Measurements from ENCODE around the gene SPINT2.
A peak's percentile ranks its signal among the peaks of the same experiment; 100 is the strongest.
"Not testable (repeated sequence)": the region's sequence is repeated elsewhere in the genome, so short reads cannot be mapped to it uniquely, and the experiment has no call there.

SPINT2 gene

GRCh38 chr19:38264486-38265212, at the start of gene SPINT2:
Gene SPINT2, plus strand, starts transcription at chr19:38264573. Its CDS starts 320 bp downstream, at chr19:38264893.
- H3K4me3 ChIP-seq (ENCODE audit: low read depth, low read length) = peak within 1 kb of the TSS; percentile 84
- H3K27me3 ChIP-seq (ENCODE audit: control insufficient read depth, insufficient read depth, low read length) = no peaks in the 10 kb centered on the region
- peak within 1 kb of the TSS; percentile 82 for H3K9ac ChIP-seq (ENCODE audit: low read depth, low read length)
- H3K36me3 ChIP-seq (ENCODE audit: control insufficient read depth, insufficient read depth, low read length) = no peaks in the 10 kb centered on the region
- no peaks in the 10 kb centered on the region for H3K9me3 ChIP-seq (ENCODE audit: control insufficient read depth, insufficient read depth, low read length)
- peaks cover 28% of the 10 kb centered on the region for H3K4me1 ChIP-seq (ENCODE audit: control insufficient read depth, insufficient read depth, low read length)

- Histone ChIP-seq H3K4me1 (ENCODE audit: control insufficient read depth, insufficient read depth, low read length) (no peaks in the 10 kb centered on the region), H3K9me3 (ENCODE audit: control insufficient read depth, insufficient read depth, low read length) (no peaks in the 10 kb centered on the region), H3K9ac (ENCODE audit: low read depth, low read length) (no peak overlapping the region), H3K36me3 (ENCODE audit: control insufficient read depth, insufficient read depth, low read length) (peaks cover 16% of the 10 kb centered on the region), H3K4me3 (ENCODE audit: low read depth, low read length) (no peak overlapping the region), H3K27me3 (ENCODE audit: control insufficient read depth, insufficient read depth, low read length) (no peaks in the 10 kb centered on the region)
Observed at GRCh38 chr19:38216785-38217641, 47.4 kb upstream of the SPINT2 start.

- no peaks in the 10 kb centered on the region for H3K9me3 ChIP-seq (ENCODE audit: control insufficient read depth, insufficient read depth, low read length)
- H3K9ac ChIP-seq (ENCODE audit: low read depth, low read length) = no peak overlapping the region
- no peak overlapping the region for H3K4me3 ChIP-seq (ENCODE audit: low read depth, low read length)
- H3K36me3 ChIP-seq (ENCODE audit: control insufficient read depth, insufficient read depth, low read length) = peaks cover 16% of the 10 kb centered on the region
- no peaks in the 10 kb centered on the region for H3K27me3 ChIP-seq (ENCODE audit: control insufficient read depth, insufficient read depth, low read length)
- no peaks in the 10 kb centered on the region for H3K4me1 ChIP-seq (ENCODE audit: control insufficient read depth, insufficient read depth, low read length)
Observed at GRCh38 chr19:38218204-38218603, 46.2 kb upstream of the SPINT2 start.

GRCh38 chr19:38219221-38219620, 45.2 kb upstream of the SPINT2 start:
- H3K4me3 ChIP-seq (ENCODE audit: low read depth, low read length) = no peak overlapping the region
- H3K36me3 ChIP-seq (ENCODE audit: control insufficient read depth, insufficient read depth, low read length) = peaks cover 12% of the 10 kb centered on the region
- no peaks in the 10 kb centered on the region for H3K9me3 ChIP-seq (ENCODE audit: control insufficient read depth, insufficient read depth, low read length)
- H3K4me1 ChIP-seq (ENCODE audit: control insufficient read depth, insufficient read depth, low read length) = peaks cover 2% of the 10 kb centered on the region
- no peaks in the 10 kb centered on the region for H3K27me3 ChIP-seq (ENCODE audit: control insufficient read depth, insufficient read depth, low read length)
- no peak overlapping the region for H3K9ac ChIP-seq (ENCODE audit: low read depth, low read length)

- H3K9me3 ChIP-seq (ENCODE audit: control insufficient read depth, insufficient read depth, low read length) = no peaks in the 10 kb centered on the region
Observed at GRCh38 chr19:38221421-38221820, 43.0 kb upstream of the SPINT2 start.

GRCh38 chr19:38221919-38222830, 42.2 kb upstream of the SPINT2 start:
- H3K36me3 ChIP-seq (ENCODE audit: control insufficient read depth, insufficient read depth, low read length) = peaks cover 7% of the 10 kb centered on the region
- H3K9me3 ChIP-seq (ENCODE audit: control insufficient read depth, insufficient read depth, low read length) = no peaks in the 10 kb centered on the region
- no peaks in the 10 kb centered on the region for H3K27me3 ChIP-seq (ENCODE audit: control insufficient read depth, insufficient read depth, low read length)
- H3K4me1 ChIP-seq (ENCODE audit: control insufficient read depth, insufficient read depth, low read length) = peaks cover 7% of the 10 kb centered on the region
- H3K4me3 ChIP-seq (ENCODE audit: low read depth, low read length) = peak overlapping the region; percentile 2
- no peak overlapping the region for H3K9ac ChIP-seq (ENCODE audit: low read depth, low read length)

More at GRCh38 chr19:38221421-38221820, 43.0 kb upstream of the SPINT2 start:
- no peak overlapping the region for H3K4me3 ChIP-seq (ENCODE audit: low read depth, low read length)
- peaks cover 2% of the 10 kb centered on the region for H3K4me1 ChIP-seq (ENCODE audit: control insufficient read depth, insufficient read depth, low read length)
- peaks cover 7% of the 10 kb centered on the region for H3K36me3 ChIP-seq (ENCODE audit: control insufficient read depth, insufficient read depth, low read length)
- H3K9ac ChIP-seq (ENCODE audit: low read depth, low read length) = no peak overlapping the region
- no peaks in the 10 kb centered on the region for H3K27me3 ChIP-seq (ENCODE audit: control insufficient read depth, insufficient read depth, low read length)

GRCh38 chr19:38223119-38223523, 41.3 kb upstream of the SPINT2 start:
- no peaks in the 10 kb centered on the region for H3K27me3 ChIP-seq (ENCODE audit: control insufficient read depth, insufficient read depth, low read length)
- peaks cover 4% of the 10 kb centered on the region for H3K36me3 ChIP-seq (ENCODE audit: control insufficient read depth, insufficient read depth, low read length)
- no peaks in the 10 kb centered on the region for H3K9me3 ChIP-seq (ENCODE audit: control insufficient read depth, insufficient read depth, low read length)
- H3K4me1 ChIP-seq (ENCODE audit: control insufficient read depth, insufficient read depth, low read length) = peaks cover 9% of the 10 kb centered on the region
- no peak overlapping the region for H3K9ac ChIP-seq (ENCODE audit: low read depth, low read length)
- peak overlapping the region; percentile 2 for H3K4me3 ChIP-seq (ENCODE audit: low read depth, low read length)

GRCh38 chr19:38223617-38224013, 40.8 kb upstream of the SPINT2 start:
- no peak overlapping the region for H3K9ac ChIP-seq (ENCODE audit: low read depth, low read length)
- peaks cover 9% of the 10 kb centered on the region for H3K4me1 ChIP-seq (ENCODE audit: control insufficient read depth, insufficient read depth, low read length)
- no peaks in the 10 kb centered on the region for H3K9me3 ChIP-seq (ENCODE audit: control insufficient read depth, insufficient read depth, low read length)
- H3K27me3 ChIP-seq (ENCODE audit: control insufficient read depth, insufficient read depth, low read length) = no peaks in the 10 kb centered on the region
- no peaks in the 10 kb centered on the region for H3K36me3 ChIP-seq (ENCODE audit: control insufficient read depth, insufficient read depth, low read length)
- H3K4me3 ChIP-seq (ENCODE audit: low read depth, low read length) = peak overlapping the region; percentile 51

- no peaks in the 10 kb centered on the region for H3K36me3 ChIP-seq (ENCODE audit: control insufficient read depth, insufficient read depth, low read length)
- no peak within 1 kb of the TSS for H3K9ac ChIP-seq (ENCODE audit: low read depth, low read length)
- H3K27me3 ChIP-seq (ENCODE audit: control insufficient read depth, insufficient read depth, low read length) = no peaks in the 10 kb centered on the region
- peak within 1 kb of the TSS; percentile 85 for H3K4me3 ChIP-seq (ENCODE audit: low read depth, low read length)
- H3K4me1 ChIP-seq (ENCODE audit: control insufficient read depth, insufficient read depth, low read length) = peaks cover 9% of the 10 kb centered on the region
- H3K9me3 ChIP-seq (ENCODE audit: control insufficient read depth, insufficient read depth, low read length) = no peaks in the 10 kb centered on the region
Observed at GRCh38 chr19:38224014-38224862, 40.1 kb upstream of the SPINT2 start, which contains the start of gene DPF1. Gene DPF1, minus strand, starts transcription at chr19:38224222. Its CDS starts 80 bp downstream, at chr19:38224142.

- H3K9ac ChIP-seq (ENCODE audit: low read depth, low read length); H3K4me1 ChIP-seq (ENCODE audit: control insufficient read depth, insufficient read depth, low read length); H3K4me3 ChIP-seq (ENCODE audit: low read depth, low read length); H3K27me3 ChIP-seq (ENCODE audit: control insufficient read depth, insufficient read depth, low read length); H3K9me3 ChIP-seq (ENCODE audit: control insufficient read depth, insufficient read depth, low read length); H3K36me3 ChIP-seq (ENCODE audit: control insufficient read depth, insufficient read depth, low read length): not testable (repeated sequence)
Observed at GRCh38 chr19:38224863-38225218, 39.5 kb upstream of the SPINT2 start.
